ENCODE measurements around the gene DUSP6.

Gene DUSP6

DNA sequence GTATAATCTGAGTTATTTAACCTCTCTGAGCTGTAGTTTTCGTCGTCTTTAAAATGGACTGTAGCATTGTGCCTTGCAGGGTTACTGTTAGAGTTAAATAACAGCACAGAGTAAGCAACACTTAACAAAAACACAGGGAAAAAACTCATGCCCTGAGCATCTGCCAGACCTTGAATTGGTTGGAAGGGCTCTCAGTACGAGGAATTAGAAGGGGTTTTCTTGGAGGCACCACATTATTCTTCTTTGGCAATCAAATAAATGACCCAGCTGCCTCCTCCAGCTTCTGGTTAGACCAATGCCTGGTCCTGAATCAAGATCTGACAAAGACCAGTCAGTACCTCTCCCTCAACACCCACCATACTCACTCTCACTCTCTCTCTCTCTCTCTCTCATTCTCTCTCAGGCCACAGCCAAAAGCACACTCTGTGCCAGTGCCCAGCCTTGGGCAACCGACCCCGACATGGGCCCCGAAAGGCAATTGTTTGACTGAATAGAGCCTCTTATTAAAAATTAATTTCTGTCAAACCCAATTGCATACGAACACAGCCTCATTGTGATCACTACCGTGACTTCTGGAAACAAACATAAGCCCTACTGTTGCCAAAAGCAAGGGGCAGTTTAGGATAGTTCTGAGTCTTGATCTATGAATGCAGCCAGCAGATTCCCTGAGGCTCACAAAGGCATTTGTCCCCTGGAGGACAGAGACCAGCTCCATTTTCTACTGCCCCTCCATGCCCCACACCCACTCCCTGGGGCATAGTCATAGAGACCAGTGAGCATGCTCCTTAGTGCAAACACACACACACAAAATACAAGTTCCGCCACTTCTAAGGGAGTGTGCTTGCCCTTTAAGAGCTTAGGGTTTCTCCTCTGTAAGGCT lies 23.9 kb downstream of the DUSP6 start:
- no peak for DNase-seq

DNA sequence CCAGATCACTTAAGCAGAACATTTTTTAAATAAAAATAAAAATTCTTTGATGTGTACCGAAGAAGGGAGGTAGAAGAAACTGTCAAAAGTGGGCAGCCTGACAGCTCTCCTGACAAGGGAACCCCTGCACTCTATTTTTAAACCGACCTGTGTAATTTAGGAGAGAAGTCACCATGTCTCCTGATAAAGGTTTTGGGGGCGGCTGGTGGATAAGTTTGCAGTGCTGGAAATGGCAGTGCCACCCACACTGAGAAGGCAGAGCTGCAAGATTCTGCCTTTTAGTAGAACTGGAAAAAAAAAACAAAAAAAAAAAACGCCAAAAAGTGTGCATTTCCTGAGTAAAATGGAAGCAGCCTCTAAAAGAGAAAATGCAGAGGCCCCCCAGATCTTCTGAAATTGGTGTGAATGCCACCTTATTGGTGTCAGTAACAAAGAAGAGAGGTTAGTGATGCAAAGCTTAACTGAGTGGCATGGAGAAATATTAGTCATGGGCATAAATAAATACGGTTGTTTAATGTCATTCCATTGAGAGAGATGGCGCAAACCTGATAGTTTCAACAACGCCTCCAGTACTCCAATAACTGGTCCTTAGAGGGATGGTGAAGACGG lies 24.7 kb downstream of the DUSP6 start:
- DNase-seq, result no peak

- no peak for DNase-seq
These were observed 25.9 kb downstream of the DUSP6 start for GRCh38 chr12:89326239-89327040.

DNA sequence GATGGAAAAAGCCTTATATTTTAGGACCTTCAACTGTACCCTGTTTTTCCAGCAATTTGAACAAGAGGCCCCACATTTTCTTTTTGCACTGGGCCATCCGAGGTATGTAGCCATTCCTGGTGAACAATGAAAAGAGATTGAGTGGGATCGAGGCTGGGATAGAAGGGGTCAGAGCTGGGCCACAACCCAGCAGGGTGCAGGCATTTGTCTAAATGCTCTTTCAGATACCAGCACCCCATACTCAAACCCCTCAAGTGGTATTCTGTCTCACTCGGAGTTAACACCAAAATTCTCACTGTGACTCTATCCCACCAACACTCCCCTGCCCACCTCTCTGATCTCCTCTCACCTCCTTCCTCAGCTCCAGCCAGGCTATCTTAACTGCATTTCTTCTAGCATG lies 26.8 kb downstream of the DUSP6 start:
- no peak for DNase-seq

- DNase-seq, result no peak
These were observed 27.9 kb downstream of the DUSP6 start for GRCh38 chr12:89324437-89324836.

- no peak for DNase-seq
These were observed 28.6 kb downstream of the DUSP6 start for GRCh38 chr12:89323568-89324218.

- DNase-seq, result no peak
These were observed 31.6 kb downstream of the DUSP6 start for GRCh38 chr12:89320735-89321134.

GRCh38 chr12:89319606-89320005 lies 32.7 kb downstream of the DUSP6 start:
- DNase-seq, result no peak

- DNase-seq, result no peak
These were observed 33.2 kb downstream of the DUSP6 start for GRCh38 chr12:89319122-89319521.

- DNase-seq, result no peak
These were observed 35.6 kb downstream of the DUSP6 start for GRCh38 chr12:89316705-89317139.

DNA sequence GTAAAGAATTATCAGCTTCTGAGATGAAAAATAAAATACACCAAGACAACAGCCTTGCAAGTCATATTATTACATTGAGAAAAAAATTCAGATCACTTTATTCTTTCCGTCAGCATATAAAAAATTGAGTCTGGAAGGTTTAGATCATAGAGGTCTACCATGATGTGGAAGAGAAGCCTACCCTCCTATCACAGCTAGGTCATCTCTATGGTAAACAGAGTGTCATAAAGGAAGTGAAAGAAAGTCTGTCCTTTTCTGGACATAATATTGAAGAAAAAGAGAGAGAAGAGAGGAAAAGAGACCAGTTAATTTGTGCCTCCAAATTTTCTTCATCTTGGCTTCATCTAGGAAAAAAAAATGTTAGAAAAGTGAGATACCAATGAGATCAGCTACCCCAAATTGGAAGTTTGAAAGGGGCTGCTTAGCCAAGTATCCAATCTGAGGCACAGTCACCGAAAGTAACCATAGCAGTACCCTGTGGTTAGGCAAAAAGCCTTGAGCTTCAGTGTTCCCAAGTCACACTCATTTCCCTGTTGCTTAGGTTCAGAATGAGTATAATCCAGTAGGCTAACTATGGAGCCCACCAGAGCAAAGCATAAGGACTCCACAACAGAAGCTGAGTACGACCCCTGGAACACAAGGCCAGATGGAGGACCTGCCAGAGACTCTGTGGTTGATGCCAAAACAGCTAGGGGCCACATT lies 38.1 kb downstream of the DUSP6 start:
- DNase-seq, result no peak

DNA sequence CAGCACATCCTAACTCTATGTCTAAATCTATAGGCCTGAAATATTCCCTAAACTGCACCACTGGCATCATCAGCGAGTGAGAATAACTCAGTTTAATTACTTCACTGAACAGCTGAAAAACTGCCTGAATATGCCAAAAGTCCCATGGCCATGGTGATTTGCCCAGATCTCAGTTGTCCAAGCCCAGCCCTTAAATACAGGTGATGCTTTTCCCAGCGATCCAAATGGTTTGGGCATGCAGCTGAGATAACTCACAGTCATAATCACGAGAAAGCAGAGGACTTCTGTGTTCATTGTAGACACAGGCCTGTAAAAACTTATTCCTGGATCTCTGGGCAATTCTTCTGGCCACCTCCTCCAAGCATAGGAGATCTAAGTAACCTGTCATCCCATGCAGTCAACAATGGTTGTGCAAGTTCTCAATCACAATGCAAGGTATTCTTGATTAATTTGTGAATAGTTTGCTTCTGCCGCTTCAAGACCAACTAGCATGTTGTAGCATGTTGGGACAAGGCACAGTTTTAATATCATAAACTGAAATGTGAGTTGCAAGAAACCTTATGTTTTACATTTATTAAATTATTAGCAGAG lies 40.5 kb downstream of the DUSP6 start:
- DNase-seq, result no peak

DNA sequence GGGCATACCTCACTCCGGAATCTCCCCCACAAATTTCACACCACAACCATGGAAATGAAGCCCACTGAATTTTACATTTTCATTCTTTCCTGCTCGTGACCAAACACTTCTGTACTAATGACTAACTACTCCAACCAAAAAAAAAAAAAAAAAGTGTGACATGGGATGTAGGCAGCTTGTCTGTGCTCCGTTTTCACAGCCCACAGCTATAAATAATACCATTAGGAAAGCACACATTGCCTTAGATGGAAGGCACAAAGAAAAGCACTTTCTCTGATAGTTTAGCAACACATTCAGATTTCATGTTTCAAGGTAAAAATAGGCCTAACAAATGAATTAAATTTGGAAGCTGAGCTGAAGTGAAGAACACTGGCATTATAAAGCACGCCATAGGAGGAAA lies 42.5 kb downstream of the DUSP6 start:
- DNase-seq, result no peak

- DNase-seq, result no peak
These were observed 42.9 kb downstream of the DUSP6 start for GRCh38 chr12:89309440-89309802.

- no peak for DNase-seq
These were observed 44.6 kb downstream of the DUSP6 start for GRCh38 chr12:89307474-89308253.

DNA sequence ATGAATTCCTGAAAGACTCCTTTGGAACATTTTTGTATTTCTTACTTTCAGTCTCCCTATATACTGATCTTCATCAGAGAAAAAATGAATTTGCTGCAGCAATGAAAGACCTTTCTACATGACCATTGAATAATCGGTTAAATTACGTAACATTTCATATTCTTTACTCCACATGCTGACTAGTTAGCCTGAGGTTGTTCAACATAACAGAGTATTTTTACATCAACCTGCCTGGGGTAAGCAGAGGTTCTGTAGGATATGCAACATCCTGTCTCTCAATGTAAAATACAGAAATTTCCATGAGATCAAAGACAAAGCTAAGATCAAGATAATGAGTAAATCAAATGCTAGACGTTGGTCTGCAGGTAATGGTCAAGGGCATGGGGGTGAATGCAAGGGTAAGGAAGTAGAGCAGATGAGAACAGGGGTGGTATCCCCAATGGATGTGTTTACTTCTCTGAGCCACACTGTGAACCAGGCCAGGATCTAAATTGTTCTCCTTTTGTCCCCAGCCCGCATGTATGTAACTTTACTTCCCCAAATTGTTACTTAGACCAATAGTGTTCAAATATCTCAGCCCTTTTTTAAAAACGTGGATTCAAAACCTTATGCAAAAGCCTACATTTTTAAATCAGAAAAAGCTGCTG lies 45.4 kb downstream of the DUSP6 start:
- DNase-seq, result no peak

DNA sequence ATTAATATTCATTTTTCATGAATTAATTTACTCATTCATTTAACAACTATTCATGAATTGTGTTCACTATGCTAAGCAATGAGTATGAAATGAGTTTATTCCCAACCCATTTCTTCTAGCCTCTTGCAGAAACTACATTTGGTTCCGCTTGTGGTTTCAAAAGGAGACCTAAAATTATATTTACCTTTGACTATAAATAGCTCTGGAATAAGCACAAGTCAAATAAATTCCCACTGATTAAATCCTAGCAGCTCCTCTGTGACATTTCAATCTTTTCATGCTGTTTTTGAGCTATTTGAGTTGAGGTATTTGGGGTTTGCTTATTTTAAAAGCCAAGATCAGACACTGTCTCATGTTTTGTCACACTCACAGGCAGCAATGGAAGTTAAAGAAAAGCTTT lies 46.9 kb downstream of the DUSP6 start:
- no peak for DNase-seq

DNA sequence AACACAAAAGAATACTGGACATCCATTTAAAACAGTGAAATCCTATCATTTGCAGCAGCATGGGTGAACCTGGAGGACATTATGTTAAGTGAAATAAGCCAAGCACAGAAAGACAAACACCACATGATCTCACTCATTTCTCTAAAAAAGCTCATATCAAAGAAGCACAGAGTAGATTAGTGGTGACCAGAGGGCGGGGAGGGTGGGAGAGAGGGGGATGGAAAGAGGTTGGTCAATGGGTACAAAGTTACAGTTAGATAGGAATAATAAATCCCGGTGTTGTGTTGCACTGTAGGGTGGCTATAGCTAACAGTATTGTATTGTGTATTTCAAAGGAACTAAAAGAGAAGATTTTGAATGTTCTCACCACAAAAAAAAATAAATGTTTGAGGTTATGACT lies 52.4 kb downstream of the DUSP6 start:
- DNase-seq, result no peak

- DNase-seq, result no peak
These were observed 52.9 kb downstream of the DUSP6 start for GRCh38 chr12:89299417-89299816.

Data from CD4-positive, alpha-beta T cell treated with Interleukin-4 for 4 hours (primary cell).